ENCODE results near the gene SRXN1.

- TF ChIP-seq CTCF (conservative IDR thresholded peaks at IDR 0.05 in 1 of 2, IDR thresholded peaks at IDR 0.05 in 1 of 2; ENCODE audit: low read depth in 1 of 2, low read length in 2 of 2) (no peak), EZH2 (IDR thresholded peaks at IDR 0.05; ENCODE audit: low read length, missing control alignments) (no peak)
Measured at GRCh38 chr20:600141-600540, 52.9 kb downstream of the SRXN1 start.
